Measurements from ENCODE around the gene CPPED1.

Gene CPPED1

GRCh38 chr16:12679660-12680272 is 123.9 kb downstream of the CPPED1 start:
- DNase-seq (ENCODE audit: low read depth), result no peak

- no peak for DNase-seq (ENCODE audit: low read depth)
Measured at GRCh38 chr16:12678983-12679382, 124.7 kb downstream of the CPPED1 start.

- DNase-seq (ENCODE audit: low read depth), result no peak
Measured at GRCh38 chr16:12677502-12677901, 126.2 kb downstream of the CPPED1 start.

GRCh38 chr16:12675852-12676251 is 127.8 kb downstream of the CPPED1 start:
- DNase-seq (ENCODE audit: low read depth), result no peak

- DNase-seq (ENCODE audit: low read depth), result no peak
Measured at GRCh38 chr16:12675046-12675445, 128.6 kb downstream of the CPPED1 start.

GRCh38 chr16:12674524-12674923 is 129.2 kb downstream of the CPPED1 start:
- no peak for DNase-seq (ENCODE audit: low read depth)

- DNase-seq (ENCODE audit: low read depth), result no peak
Measured at GRCh38 chr16:12674071-12674470, 129.6 kb downstream of the CPPED1 start.

- no peak for DNase-seq (ENCODE audit: low read depth)
Measured at GRCh38 chr16:12673466-12673865, 130.2 kb downstream of the CPPED1 start.

GRCh38 chr16:12672986-12673385 is 130.7 kb downstream of the CPPED1 start:
- no peak for DNase-seq (ENCODE audit: low read depth)

- DNase-seq (ENCODE audit: low read depth), result no peak
Measured at GRCh38 chr16:12669908-12670307, 133.8 kb downstream of the CPPED1 start.

GRCh38 chr16:12667909-12668308 is 135.8 kb downstream of the CPPED1 start:
- no peak for DNase-seq (ENCODE audit: low read depth)

GRCh38 chr16:12664164-12664733 is 139.4 kb downstream of the CPPED1 start:
- DNase-seq (ENCODE audit: low read depth), result no peak

GRCh38 chr16:12661656-12662172 is 142.0 kb downstream of the CPPED1 start:
- DNase-seq (ENCODE audit: low read depth), result no peak

GRCh38 chr16:12659871-12660270 is 143.8 kb downstream of the CPPED1 start:
- no peak for DNase-seq (ENCODE audit: low read depth)

GRCh38 chr16:12658506-12658905 is 145.2 kb downstream of the CPPED1 start:
- no peak for DNase-seq (ENCODE audit: low read depth)

GRCh38 chr16:12655537-12655936 is 148.2 kb downstream of the CPPED1 start:
- DNase-seq (ENCODE audit: low read depth), result no peak

- DNase-seq (ENCODE audit: low read depth), result no peak
Measured at GRCh38 chr16:12653820-12654392, 149.8 kb downstream of the CPPED1 start.

- DNase-seq (ENCODE audit: low read depth), result no peak
Measured at GRCh38 chr16:12652924-12653323, 150.8 kb downstream of the CPPED1 start.

GRCh38 chr16:12651765-12652512 is 151.7 kb downstream of the CPPED1 start:
- DNase-seq (ENCODE audit: low read depth), result no peak

GRCh38 chr16:12649356-12649755 is 154.3 kb downstream of the CPPED1 start:
- DNase-seq (ENCODE audit: low read depth), result no peak

- no peak for DNase-seq (ENCODE audit: low read depth)
Measured at GRCh38 chr16:12646490-12647274, 157.0 kb downstream of the CPPED1 start.

- no peak for DNase-seq (ENCODE audit: low read depth)
Measured at GRCh38 chr16:12646098-12646489, 157.6 kb downstream of the CPPED1 start.

All from activated T-helper 1 cell treated with Interleukin-2 at 50 U/mL for 16 hours (primary cell).